NCI-H146 treated with DMSO at 0.1 percent for 48 hours (cell line): Measurements from ENCODE around the gene KDM4C.
"Not testable (repeated sequence)": the region's sequence is repeated elsewhere in the genome, so short reads cannot be mapped to it uniquely, and the experiment has no call there.

Source experiments
- DNase-seq: peaks from one replicate; lab custom pipeline; 2025; ENCODE audit not compliant: unreplicated experiment; lab: John Stamatoyannopoulos, UW

The KDM4C gene

DNA sequence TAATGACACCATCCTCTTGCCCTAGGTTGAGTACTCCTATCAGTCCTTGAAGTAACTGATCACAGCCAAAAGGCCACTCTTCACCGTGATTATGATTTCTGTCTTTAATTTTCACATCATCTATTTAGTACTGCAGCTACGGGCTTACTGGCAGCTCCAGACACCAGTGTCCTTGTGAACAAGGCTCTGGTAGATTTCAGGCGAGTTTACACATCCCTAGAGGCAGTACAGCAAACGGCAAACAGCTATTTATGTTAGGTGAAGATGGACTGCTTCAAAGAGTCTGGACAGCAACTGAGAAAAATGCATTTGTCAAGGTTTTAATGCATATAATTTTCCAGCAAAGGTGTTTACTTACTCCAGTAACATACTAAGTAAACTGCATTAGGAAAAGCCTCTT is 396.9 kb downstream of the KDM4C start:
- DNase-seq = no peak

DNA sequence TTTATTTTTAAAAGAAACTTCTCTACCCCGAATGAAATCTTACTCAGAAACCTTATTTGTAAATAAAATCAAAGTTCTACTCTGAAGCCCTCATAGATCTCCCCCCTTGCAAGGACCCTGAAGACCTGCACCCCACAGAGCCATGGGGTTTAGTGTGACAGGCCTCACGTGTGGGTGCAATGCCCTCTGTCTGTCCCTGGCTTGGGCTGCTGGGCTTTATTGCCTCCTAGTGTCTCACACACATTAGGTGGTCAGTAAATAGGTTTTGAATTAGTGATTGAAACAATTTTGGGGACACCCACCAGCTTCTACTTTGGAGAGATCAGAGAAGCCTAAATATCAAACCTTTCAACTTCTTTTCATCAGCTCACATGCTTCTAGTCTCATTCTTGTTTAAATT is 403.7 kb downstream of the KDM4C start:
- DNase-seq = no peak

DNA sequence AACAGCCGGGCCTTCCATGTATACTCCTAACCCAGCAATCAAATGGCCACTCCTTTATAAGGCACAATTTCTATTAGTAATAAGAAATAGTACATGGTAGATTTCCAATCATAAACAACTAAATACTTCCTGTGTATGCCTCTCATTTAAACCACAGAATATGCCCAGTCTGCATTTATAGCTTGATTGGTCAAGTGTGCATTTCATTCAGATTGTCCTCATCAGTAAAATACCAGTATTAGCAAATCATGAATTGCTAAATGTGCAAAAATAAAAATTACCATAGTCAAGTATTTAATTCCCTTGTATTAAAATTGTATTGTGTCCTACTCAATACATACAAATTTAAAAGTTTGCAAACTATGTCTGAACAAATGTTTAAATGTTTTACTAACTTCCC is 406.2 kb downstream of the KDM4C start:
- no peak for DNase-seq

DNA sequence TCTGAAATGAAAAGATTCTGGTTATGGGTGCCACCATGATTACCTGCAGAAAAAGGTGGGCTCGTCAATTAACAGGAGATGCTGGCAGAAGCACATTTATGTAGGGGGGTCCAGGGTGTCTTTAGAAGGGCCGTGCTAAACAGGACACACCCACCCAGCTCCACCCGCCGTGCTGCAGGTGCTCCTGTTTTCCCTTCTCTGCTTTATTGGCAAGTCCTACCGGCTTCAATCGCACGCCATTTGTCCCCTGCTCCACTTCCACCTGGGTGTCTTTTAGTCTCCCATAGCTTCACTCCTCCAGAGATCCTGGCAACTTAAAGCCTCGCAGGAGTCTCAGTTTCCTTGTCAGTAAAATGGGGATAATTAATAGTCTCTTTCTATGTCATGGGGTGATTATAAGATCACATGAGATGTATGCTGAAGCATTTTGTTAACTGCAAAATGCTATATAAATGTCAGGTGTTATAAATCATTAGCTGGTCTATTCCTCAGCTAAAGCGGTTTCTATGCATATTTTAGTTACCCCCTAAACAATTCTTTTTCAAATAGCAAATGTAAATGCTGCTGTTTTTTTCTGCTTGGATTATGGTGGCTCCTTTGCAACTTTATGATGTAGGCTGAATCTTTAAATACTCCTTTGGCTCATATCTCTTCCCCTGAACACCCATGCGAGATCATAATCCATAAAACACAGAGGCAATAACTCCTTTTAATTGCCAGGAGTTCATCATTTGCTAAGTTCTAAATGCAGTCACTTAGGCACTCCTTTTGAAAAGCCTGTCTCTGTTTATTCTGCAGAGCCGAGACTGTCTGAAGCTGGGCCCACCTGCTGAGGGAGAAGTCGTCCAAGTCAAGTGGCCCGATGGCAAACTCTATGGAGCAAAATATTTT is 406.9 kb downstream of the KDM4C start:
- no peak for DNase-seq

DNA sequence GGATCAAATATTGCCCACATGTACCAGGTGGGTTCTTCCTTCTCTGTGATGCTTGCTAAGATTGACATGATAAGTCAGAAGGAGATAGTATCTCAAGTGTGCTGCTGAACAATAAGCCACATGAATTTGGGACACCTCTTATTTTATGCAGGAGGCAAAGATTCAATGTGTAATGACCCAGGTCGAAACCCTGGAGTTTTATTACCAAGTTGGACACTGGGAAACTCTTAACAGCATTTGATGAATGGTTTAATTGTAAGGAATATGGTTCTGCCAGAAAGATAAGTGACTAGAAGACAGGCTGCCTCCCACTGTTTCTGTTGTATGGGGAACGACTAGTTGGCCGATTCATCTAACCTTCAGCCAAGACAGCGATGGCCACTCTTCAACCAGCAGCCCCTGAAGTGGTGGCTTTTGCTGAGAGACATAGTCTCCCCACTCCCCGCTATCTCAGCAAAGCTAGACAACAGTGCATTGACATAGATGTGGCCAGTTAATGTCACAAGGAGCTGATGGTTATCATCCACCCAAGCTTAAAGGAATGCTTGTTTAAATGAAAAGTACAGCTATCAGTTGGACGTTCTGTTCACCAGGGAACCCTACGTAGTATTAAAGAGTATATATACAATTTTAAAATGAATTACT is 407.7 kb downstream of the KDM4C start:
- DNase-seq = no peak

DNA sequence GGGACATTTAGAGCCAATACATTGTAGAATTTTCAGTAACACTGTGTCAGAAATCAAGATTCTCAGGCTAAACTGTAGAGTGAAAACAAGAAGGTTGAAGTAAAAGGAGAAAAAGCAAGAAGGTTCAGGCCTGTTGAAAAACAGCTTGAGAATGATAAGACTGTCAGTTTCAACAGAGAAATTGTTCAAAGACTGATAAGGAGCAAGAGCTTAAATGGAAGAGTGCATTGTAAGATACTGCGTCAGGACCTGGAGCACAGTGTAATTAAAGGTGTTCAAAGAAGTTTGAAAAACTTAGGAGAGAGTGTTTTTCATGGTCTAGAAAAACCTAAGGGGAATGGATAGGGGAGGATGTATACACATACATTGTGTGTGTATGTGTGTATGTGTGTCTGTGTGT is 408.3 kb downstream of the KDM4C start:
- no peak for DNase-seq

DNA sequence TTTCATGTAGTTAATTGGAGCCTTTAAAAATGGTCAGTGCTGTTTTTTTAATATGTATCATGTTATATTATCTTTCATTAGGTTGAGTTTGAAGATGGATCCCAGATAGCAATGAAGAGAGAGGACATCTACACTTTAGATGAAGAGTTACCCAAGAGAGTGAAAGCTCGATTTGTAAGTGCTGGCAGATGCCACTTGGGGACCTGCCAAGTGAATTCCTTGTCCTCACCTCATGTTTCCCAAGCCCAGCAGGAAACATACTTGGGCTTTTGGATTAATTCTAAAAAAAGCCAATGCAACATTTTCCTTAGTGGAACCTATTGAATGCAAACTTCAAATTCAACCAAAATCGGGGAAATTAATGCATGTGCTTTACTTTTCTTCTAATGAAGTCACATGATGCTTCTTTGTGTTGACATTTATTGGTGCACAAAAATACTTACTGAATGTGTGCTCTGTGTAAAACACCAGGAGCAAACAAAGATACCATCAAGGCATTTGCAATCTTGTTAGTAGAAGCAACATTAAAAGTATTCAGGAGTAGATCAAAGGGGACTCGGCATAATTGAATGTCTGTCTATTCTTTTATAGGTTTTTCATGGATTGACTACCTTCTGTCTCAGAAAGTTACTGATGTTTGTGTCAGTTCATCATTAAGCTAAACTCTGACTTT is 412.1 kb downstream of the KDM4C start:
- no peak for DNase-seq

DNA sequence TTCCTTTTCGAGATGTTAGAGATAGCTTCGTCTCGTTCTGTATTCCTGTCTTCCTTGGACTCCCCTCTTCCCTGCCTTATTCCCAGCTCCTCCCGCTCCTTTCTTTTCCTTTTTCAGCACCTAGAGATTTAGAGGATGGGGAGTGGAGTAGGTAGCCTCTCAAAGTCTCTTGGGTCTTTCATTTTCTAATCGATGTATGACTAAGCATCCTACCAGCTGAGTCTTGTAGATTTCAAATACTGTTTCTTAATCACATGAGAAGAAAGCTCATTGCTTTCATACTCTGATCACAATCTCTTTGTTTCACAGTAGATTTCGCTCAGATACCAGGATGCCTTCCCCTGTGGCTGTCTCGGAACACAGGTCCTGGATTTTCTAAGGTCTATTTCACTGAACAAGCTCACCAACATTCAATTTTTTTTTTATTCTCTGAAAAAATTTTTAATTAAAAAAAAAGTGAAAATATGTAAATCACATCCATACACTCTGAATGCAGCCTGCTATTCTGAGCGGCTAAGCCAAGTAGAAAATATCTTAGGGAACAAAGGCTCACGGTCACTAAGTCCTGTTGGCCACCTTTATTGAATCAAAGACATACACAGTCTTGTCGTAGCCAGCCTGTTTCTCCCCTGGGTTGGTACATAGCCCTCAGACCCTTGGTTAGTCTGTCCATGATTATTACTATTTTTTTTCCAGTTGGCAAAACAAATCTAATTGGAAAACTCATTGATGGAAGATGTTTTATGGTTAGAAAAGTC is 413.8 kb downstream of the KDM4C start:
- no peak for DNase-seq

DNA sequence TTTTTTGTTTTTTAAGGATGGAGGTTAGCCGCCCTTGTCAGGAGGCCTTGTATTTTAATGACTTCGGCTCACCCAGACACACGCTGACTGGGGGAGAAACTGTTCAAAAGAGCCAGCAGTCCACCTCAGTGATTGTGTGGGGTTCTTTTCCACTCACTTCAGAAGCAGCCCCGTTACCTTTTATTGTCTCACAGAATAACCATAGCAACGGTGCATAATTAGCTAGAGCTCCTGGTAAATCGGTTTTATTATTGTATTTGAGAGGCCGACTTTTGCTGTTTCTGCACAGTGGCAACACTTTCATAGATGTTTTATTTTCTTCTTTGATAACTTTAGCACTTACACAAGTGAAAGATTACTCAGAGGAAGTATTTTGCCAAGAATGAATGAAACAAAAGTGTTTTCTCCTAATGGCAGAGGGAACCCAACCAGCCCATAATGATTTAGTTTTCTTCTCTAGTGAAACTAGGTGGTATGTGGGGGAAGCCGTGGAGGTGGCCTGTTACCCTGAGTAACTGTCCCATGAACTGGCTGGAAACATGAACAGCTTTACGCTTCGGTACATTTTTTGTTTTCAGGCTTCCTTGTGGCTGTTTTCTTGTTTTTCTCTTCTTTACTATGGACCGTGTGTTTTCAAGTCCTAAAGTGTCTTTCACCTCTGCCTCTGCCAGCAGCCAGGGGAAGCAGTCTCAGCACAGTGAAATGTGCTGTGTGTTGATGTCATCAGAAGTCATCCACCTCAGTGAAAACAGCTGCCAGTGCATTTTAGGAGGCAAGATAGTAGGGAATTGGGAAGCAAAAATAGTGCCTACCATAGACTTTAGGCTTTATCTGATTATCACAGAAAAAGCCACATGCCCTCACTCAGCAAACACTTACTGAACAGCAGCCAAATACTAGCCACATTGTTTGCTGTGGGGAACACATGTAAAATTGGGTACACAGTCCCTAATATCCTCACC is 414.7 kb downstream of the KDM4C start:
- no peak for DNase-seq

DNA sequence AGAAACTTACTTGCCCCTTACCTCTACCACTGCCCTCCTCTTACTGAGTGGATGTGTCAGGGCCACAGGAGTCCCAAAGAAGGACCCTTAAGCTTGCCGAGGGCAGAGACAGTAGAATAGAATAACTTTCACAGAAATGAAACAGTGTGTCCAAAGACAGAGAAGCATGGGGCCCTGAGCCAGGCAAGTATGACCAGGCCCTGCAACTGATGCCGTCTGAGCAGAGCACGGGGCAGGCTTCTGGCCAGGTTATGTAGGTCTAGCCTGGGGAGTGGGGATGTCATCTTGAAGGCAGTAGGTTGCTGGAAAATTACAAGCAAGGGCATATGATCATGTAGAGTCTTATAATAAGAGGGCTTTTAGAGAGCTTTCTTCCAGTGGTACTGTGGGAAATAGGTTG is 415.4 kb downstream of the KDM4C start:
- no peak for DNase-seq

DNA sequence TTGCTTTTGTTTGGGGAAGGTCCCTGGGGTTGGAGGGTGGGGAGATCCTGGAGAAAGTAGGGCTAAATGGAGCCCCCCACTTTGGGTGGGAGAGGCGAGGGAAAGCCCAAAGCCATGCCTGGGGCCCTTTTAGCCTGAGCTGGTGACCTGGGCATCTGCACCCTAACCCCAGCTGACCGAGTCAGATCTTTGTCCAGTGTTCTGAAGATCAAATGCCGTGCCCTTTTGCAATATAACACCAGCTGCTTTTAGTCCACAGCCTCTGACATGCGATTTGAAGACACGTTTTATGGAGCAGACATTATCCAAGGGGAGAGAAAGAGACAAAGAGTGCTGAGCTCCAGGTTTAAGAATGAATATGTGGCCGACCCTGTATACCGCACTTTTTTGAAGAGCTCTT is 416.5 kb downstream of the KDM4C start:
- no peak for DNase-seq

DNA sequence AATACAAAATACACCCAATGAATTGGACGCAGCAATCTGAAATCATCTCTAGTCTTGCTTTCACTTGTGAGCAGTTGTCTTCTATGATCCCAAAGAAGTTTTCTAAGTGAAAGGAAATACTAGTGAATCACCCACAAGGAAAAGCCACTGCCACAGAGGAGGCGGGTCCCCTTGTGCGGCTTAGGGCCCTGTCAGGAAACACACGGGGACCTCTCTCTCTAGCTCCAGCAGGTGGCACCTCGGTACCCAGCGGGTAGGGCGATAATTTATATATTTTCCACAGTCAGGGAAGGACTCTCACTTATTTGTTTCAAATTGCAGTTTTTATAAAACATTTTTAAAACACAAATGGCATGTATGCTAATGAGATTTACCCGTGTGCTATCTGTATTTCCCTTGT is 417.1 kb downstream of the KDM4C start:
- DNase-seq = no peak

DNA sequence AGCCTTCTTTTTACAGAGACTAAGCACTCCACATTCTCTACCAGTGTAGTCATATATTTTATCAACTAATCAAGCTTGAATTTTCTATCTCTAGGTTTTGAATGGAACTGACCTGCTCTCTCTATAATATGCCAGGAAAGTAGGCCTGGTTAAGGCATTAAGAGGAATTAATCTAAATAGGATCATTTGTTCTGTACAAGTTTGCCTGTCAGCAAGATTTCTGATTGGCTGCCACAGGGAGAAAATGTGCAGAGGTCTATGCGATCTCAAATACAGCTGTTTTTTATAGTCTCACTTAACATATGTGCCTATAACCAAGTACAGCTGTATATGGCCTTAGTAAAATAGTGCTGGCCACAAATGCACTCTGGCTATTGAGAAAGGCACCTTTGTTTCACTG is 418.8 kb downstream of the KDM4C start:
- DNase-seq = no peak

DNA sequence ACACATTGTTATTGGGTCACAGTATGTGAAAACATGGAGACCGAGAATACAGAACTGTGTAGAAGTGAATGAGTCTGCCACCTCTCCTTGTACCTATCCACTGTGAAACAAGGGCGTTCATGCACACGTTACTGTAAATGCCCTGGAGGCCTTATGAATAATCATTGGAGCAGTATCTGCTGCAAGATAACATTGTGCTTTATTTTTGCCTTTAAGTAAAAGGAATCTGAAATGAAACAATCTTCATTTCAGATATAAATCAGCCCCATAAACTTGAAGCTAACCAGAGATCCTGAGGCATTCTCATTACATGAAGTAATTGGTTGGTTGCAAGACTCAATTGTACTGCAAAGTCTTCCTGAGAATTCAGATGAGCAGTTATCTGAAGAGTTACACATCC is 419.6 kb downstream of the KDM4C start:
- DNase-seq = no peak

DNA sequence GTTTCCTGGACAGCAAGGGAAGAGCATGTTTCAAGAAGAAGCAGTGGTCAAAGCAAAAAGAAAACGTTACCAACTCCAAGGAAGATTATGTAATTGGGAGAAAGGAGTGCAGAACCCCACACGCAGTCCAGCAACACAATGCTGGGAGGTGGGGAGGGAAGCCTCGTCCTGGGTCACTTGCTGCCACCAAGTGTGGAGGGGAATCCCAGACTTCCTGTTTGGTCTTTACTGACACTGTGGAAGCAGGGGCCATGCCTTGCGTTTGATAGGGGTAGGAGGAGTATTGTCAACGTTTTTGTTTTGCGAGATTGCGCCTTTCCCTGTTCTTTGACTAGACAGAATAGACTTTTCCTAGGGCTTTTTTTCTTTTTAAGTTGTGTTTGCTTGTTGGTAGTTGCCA is 421.0 kb downstream of the KDM4C start:
- no peak for DNase-seq

DNA sequence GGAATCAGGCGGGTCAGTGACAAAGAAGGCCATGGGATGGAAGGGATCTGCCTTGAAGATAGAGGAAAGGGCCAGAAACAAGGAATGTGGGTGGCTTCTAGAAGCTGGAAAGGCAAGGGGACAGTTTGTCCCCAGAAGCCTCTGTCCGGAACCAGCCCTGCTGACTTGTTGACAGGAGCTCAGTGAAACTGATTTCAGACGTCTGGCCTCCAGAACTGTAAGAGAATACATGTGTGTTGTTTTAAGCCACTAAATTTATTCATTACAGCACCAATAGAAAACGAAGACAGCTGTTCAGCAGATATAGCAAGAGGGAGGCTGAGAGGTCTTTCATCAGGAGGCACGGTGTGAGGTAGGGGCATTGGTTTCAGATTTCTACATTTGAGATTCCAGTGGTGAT is 422.5 kb downstream of the KDM4C start:
- no peak for DNase-seq

DNA sequence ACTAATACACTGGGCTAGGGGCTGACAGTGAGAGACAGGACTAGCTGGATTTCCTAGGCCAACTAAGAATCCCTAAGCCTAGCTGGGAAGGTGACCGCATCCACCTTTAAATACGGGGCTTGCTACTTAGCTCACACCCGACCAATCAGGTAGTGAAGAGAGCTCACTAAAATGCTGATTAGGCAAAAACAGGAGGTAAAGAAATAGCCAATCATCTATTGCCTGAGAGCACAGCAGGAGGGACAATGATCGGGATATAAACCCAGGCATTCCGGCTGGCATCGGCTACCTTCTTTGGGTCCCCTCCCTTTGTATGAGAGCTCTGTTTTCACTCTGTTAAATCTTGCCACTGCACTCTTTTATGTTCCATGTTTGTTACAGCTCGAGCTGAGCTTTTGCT is 425.4 kb downstream of the KDM4C start:
- not testable (repeated sequence) for DNase-seq

DNA sequence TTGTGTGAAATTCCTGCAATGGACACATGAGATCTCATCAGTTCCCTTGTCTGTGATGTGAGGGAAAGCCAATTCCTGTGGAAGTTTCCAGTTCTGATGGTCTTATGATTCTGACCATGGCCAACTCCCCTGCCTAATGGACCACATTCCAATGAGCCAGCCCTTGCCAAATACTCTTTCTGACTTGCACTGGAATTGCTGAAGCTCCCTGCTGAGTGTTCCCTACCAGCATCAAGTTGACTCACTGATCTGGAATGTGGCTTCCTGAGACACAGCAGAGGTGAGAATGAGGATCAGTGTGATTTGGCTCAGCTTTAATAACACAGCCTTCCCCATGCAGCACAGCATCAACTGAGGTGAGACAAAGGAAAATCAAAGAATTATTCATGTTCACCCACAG is 427.8 kb downstream of the KDM4C start:
- DNase-seq = no peak

DNA sequence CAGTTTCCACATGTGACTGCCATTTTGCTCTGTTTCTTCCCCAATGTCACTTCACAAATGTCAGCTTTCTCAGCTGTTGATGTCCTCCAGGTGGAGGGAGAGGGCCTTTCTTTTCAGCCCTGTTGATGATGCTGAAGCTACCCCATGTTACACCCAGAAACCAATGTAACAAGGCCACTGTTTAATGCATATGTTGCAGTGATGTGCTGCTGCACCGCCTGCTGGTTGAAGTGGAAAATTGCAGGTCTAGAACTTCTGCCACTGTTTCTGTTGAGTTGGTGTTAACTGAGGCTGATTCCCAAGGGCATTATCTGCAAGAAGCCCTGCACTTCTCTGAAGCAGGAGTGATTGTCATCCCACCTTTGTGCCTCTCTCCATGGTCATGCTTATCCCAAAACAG is 428.4 kb downstream of the KDM4C start:
- no peak for DNase-seq

DNA sequence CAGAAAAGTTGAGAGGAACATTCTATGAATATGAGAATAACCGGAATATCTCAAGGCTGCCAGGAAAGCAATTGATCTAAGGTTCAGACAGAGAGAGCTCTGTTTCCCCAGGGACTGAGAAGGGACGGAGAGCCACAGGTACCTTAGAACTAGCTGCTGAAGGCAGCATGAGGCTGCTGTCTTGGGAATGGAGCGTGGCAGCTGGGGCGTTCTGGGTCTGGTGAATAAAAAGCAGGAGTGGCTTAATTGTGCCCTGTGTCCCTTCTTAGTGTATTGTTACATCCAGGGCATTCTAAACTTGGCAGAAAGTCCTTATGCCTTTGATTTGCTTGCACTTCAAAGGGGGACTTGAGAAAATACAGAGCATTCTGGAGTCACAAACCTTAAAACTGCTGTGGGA is 434.5 kb downstream of the KDM4C start:
- no peak for DNase-seq
